SH-SY5Y (cell line): ENCODE results near the gene COTL1.

Source experiments
- GATA2 ChIP-seq: IDR thresholded peaks from 2 replicates; pipeline ENCODE4 v1.6.1; 2011; ENCODE audit warnings: mild to moderate bottlenecking, low read depth, low read length
- GATA3 ChIP-seq: IDR thresholded peaks from 2 replicates; pipeline ENCODE4 v1.6.1; 2011; ENCODE audit warnings: low read depth, mild to moderate bottlenecking, low read length, moderate library complexity

The COTL1 gene

DNA sequence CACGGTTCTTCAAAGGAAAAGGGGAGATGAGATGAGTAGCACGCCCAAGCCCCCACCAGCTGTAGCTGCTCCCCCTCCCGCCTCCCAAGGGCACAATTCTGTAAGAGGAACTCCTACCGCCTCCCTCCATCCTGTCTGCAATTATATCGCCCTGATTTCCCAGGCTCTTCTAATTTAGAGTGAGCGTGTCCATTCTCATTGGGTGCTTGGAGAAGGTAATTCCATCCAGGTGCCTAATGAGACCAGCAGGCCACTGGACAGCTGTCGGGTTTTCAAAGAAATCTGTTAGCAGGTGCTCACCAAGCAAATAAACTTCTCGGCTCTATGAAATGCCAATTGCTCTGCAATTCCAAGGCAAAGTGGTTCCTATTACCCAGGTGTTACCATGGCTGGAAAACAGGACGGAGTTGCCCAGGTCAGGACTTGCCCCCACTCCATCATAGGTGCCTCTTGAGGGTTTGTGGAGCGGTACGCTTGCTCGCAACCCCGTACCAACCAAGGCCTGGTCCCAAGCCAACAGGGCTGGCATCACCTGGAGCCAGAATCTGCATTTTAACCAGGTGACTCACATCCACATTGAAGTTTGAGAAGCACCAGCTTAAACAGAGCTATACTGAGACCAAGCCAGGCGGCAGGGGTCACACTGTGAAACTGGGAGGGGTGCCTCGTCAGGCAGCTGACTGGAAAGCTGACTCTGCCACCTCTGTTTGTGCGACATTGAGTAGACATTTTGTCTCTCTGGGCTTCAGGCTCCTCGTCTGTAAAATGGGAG lies 97.0 kb downstream of the COTL1 start:
- no peak for TF ChIP-seq GATA2
- no peak for TF ChIP-seq GATA3

DNA sequence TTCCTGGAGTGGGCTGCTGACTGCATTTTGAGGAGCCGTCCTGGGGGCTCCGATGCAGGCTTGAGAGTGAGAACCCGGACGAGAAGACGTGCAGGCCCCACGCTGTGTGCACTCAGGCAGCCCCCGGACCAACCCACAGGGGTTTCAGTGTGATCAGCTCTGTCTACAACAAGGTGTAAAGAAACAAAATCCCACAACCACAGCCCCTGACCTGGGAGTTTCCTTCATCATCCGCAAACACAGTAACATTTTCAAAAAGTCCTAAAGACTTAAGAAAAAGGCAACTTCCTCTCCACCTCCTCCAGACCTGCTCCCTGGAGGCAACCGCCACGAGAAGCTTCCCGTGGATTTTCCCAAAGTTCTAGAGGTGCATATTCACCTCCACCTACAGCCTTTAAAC lies 98.0 kb downstream of the COTL1 start:
- TF ChIP-seq GATA3, result no peak
- no peak for TF ChIP-seq GATA2

DNA sequence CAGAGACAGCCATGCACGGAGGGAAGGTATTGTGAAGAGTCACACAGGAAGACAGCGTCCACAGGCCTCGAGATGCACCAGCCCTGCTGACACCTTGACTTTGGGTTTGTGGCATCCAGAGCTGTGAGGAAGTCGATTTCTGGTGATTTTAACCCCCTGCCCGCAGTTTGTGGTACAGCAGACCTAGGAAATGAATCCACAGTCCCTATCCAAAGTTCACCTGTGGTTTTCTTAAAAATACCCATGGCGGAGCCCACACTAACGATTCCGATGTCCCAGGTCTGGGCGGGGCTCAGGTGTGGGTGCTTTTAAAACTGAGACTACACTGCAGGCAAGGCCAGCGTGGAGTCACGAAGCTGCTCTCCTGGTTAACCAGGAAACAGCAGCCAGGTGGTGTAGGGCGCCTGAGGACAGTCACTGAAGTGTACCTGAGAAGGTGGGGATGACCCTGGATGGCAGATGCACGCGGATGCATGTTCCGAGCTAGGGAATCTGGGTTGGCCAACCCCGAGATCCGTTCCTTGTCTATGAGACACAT lies 99.0 kb downstream of the COTL1 start:
- TF ChIP-seq GATA2 (no peak), GATA3 (no peak)

DNA sequence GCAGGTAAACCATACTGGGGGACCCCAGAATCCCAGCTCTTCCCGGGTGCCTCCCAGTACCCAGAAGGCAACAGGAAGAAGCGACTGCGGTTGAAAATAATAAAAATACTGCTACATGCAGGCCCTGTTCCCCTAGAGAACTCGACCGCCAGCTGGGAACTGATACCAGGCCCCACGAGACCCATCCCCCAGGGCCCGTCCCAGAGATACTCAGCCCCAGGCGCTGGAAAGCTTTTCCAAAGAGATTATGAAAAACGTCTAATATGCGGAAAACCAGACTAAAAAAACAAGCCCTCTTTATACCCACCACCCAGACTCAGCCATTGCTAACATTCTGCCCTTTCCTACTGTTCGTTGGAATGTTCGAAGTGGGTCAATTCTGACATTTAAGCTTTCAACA lies 100.5 kb downstream of the COTL1 start:
- no peak for TF ChIP-seq GATA2
- TF ChIP-seq GATA3, result no peak
